Thyroid gland (tissue), 4 donors: Measurements from ENCODE around the gene TPK1. TPM values are rescaled to one million over a fixed set of nuclear protein-coding genes. Genes with fewer than 3 reads are reported as not detected.
"Not testable (repeated sequence)": the region's sequence is repeated elsewhere in the genome, so short reads cannot be mapped to it uniquely, and the experiment has no call there.

ENCODE experiments used
- DNase-seq, 2 donors: peaks; one replicate each; pipeline ENCODE4 v3.0.0-alpha.2; 2019
- H3K27ac ChIP-seq, 3 donors: fragments of 200-600 bp; sonication (generic); 1 replicate in 2 of 3; 2 replicates in 1 of 3; pipeline ENCODE4 v1.5.1; 2016 to 2019; ENCODE audit warnings: mild to moderate bottlenecking in 1 of 3, moderate library complexity in 1 of 3
- H3K27me3 ChIP-seq: fragments of 200-600 bp; sonication (generic); one replicate; pipeline ENCODE4 v1.5.1; 2019
- H3K36me3 ChIP-seq, 2 donors: fragments of 200-600 bp; sonication (generic); one replicate each; pipeline ENCODE4 v1.5.1; 2016 to 2019
- H3K4me1 ChIP-seq, 2 donors: fragments of 200-600 bp; sonication (generic); one replicate each; pipeline ENCODE4 v1.5.1; 2017 to 2019
- H3K4me3 ChIP-seq, 3 donors: fragments of 200-600 bp; sonication (generic); replicated peaks in 1 of 3; 1 replicate in 2 of 3; 2 replicates in 1 of 3; pipeline ENCODE4 v1.5.1; 2016; ENCODE audit warnings: mild to moderate bottlenecking in 1 of 3
- H3K9me3 ChIP-seq: fragments of 200-600 bp; sonication (generic); one replicate; pipeline ENCODE4 v1.5.1; 2017
- CTCF ChIP-seq, 6 experiments: fragments of 200-600 bp in 3 of 6; fragments of 450-650 bp in 3 of 6; sonication (generic) in 3 of 6; IDR thresholded peaks; one replicate each; pipeline ENCODE4 v1.5.1; 2016 to 2019; ENCODE audit warnings: antibody characterized with exemption in 6 of 6, mild to moderate bottlenecking in 2 of 6, inconsistent platforms in 1 of 6, moderate library complexity in 1 of 6
- POLR2A ChIP-seq, 2 donors: fragments of 450-650 bp; IDR thresholded peaks; one replicate each; pipeline ENCODE4 v1.6.1; 2017; ENCODE audit warnings: antibody characterized with exemption in 2 of 2, mild to moderate bottlenecking in 2 of 2, moderate library complexity in 1 of 2
- WGBS, 2 donors: methylation state at CpG; one replicate each; pipeline ENCODE4 v1.1.5; 2017; 5-methylcytosine and 5-hydroxymethylcytosine counted together
- intact Hi-C: fragments of 100-400 bp; cut with DNase I; formaldehyde crosslinking; loops from one replicate; pipeline ENCODE4 v1.15.1; 2023
- total RNA-seq, 4 donors: library from RNA; depleted of rRNA; stranded (reverse); fragments of >200 nt; gene quantifications; one replicate each; pipeline ENCODE4 v1.2.3, GENCODE V29; 2016

Gene TPK1
- total RNA-seq, 4 donors from 2014 or later = 2.6 to 10.4 (median 6.2) TPM

- no peak overlapping the region for H3K27ac ChIP-seq
- no peak overlapping the region for H3K4me3 ChIP-seq
- H3K36me3 ChIP-seq = no peaks in the 10 kb centered on the region
These were observed 104.0 kb downstream of the TPK1 start for GRCh38 chr7:144731661-144732351.

GRCh38 chr7:144730224-144730623, 105.6 kb downstream of the TPK1 start:
- DNase-seq = no peak
- Histone ChIP-seq H3K27ac (no peak overlapping the region), H3K4me3 (no peak overlapping the region), H3K9me3 (no peaks in the 10 kb centered on the region), H3K36me3 (no peaks in the 10 kb centered on the region), H3K4me1 (no peaks in the 10 kb centered on the region), H3K27me3 (no peaks in the 10 kb centered on the region)
- intact Hi-C loops = no loop called here
- no peak for TF ChIP-seq CTCF (IDR thresholded peaks at IDR 0.05)
- no peak for TF ChIP-seq POLR2A (IDR thresholded peaks at IDR 0.05)
- 94 to 98% methylated on average over 3 of the region's 3 CpGs for whole genome bisulfite sequencing, 2 donors

More at GRCh38 chr7:144731661-144732351, 104.0 kb downstream of the TPK1 start:
- no peaks in the 10 kb centered on the region for H3K4me1 ChIP-seq
- no peak for DNase-seq
- H3K9me3 ChIP-seq = no peaks in the 10 kb centered on the region
- TF ChIP-seq CTCF (IDR thresholded peaks at IDR 0.05) = no peak
- no peak for TF ChIP-seq POLR2A (IDR thresholded peaks at IDR 0.05)
- H3K27me3 ChIP-seq = no peaks in the 10 kb centered on the region
- intact Hi-C loops = no loop called here
- WGBS, 2 donors = 88 to 89% methylated on average over 6 of the region's 6 CpGs

GRCh38 chr7:144729226-144729625, 106.6 kb downstream of the TPK1 start:
- no peak for TF ChIP-seq CTCF (IDR thresholded peaks at IDR 0.05)
- no peak for TF ChIP-seq POLR2A (IDR thresholded peaks at IDR 0.05)

GRCh38 chr7:144728551-144728950, 107.3 kb downstream of the TPK1 start:
- 79 to 84% methylated on average over 4 of the region's 4 CpGs for WGBS, 2 donors

More at GRCh38 chr7:144729226-144729625, 106.6 kb downstream of the TPK1 start:
- Histone ChIP-seq H3K27me3 (no peaks in the 10 kb centered on the region), H3K4me3 (no peak overlapping the region), H3K4me1 (no peaks in the 10 kb centered on the region), H3K36me3 (no peaks in the 10 kb centered on the region), H3K27ac (no peak overlapping the region), H3K9me3 (no peaks in the 10 kb centered on the region)
- no peak for DNase-seq
- 87 to 88% methylated on average over 2 of the region's 2 CpGs for WGBS, 2 donors
- intact Hi-C loops = no loop called here

GRCh38 chr7:144726840-144727239, 109.0 kb downstream of the TPK1 start:
- intact Hi-C loops, H3K4me3 ChIP-seq, H3K4me1 ChIP-seq, H3K9me3 ChIP-seq, H3K27ac ChIP-seq, H3K36me3 ChIP-seq, H3K27me3 ChIP-seq, DNase-seq: not testable (repeated sequence)
- 93 to 96% methylated on average over 12 of the region's 12 CpGs for WGBS, 2 donors

More at GRCh38 chr7:144728551-144728950, 107.3 kb downstream of the TPK1 start:
- no peaks in the 10 kb centered on the region for H3K27me3 ChIP-seq
- no peaks in the 10 kb centered on the region for H3K4me1 ChIP-seq
- H3K9me3 ChIP-seq = no peaks in the 10 kb centered on the region
- intact Hi-C loops = no loop called here
- H3K4me3 ChIP-seq = no peak overlapping the region
- H3K36me3 ChIP-seq = no peaks in the 10 kb centered on the region
- TF ChIP-seq CTCF (IDR thresholded peaks at IDR 0.05) (no peak), POLR2A (IDR thresholded peaks at IDR 0.05) (no peak)
- H3K27ac ChIP-seq = no peak overlapping the region
- DNase-seq = no peak
